ENCODE results near the gene LIX1L. TPM values are rescaled to one million over a fixed set of nuclear protein-coding genes. Genes with fewer than 3 reads are reported as not detected.

Gene LIX1L
- total and polyA plus RNA-seq, 5 donors from 2014 or later, result 21.7 to 36.2 (median 26.1) TPM

GRCh38 chr1:145953861-145954260, 4.0 kb downstream of the LIX1L start:
- peak overlapping the region in 2 of 3 donors; percentile 39 to 42 for H3K27ac Mint-ChIP-seq
- ATAC-seq (ENCODE audit: low read depth in 2 of 2), result no peak

DNA sequence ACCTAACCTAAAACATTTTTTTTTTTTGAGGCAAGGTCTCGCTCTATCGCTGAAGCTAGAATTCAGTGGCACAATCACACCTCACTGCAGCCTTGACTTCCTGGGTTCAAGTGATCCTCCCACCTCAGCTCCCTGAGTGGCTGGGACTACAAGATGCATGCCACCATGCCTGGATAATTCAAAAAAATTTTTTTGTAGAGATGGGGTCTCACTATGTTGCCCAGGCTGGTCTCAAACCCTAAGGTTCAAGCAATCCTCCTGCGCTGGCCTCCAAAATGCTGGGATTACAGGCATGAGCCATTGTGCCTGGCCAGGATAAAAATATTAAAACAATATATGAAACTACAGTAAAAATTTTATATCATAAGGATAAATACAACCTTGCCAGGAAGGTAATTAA, 4.9 kb downstream of the LIX1L start:
- H3K4me3 ChIP-seq (ENCODE audit: low read depth, low read length), result no peak overlapping the region
- H3K36me3 ChIP-seq (ENCODE audit: control insufficient read depth, insufficient read depth, low read length), result peaks cover 19% of the 10 kb centered on the region
- H3K4me1 ChIP-seq (ENCODE audit: control insufficient read depth, insufficient read depth, low read length, poor library complexity, severe bottlenecking), result peaks cover 48% of the 10 kb centered on the region
- ATAC-seq (ENCODE audit: low read depth in 2 of 2) (no peak), DNase-seq (no peak)
- H3K27ac ChIP-seq (ENCODE audit: insufficient read depth, low read length, poor library complexity, severe bottlenecking), result no peak overlapping the region
- Mint-ChIP-seq H3K27ac (no peak overlapping the region), H3K36me3 (peaks cover 24% of the 10 kb centered on the region), H3K27me3 (no peaks in the 10 kb centered on the region), H3K4me3 (no peak overlapping the region), H3K9me3 (no peaks in the 10 kb centered on the region), H3K4me1 (peaks cover 39 to 82% (median 65%) of the 10 kb centered on the region in 4 donors)
- H3K9me3 ChIP-seq (ENCODE audit: control insufficient read depth in 2 of 2, low read length in 2 of 2), result no peaks in the 10 kb centered on the region
- H3K27me3 ChIP-seq (ENCODE audit: control insufficient read depth, insufficient read depth, low read length), result no peaks in the 10 kb centered on the region

More at GRCh38 chr1:145953861-145954260, 4.0 kb downstream of the LIX1L start:
- no peak for DNase-seq
- Histone ChIP-seq H3K36me3 (ENCODE audit: control insufficient read depth, insufficient read depth, low read length) (peaks cover 16% of the 10 kb centered on the region), H3K27ac (ENCODE audit: insufficient read depth, low read length, poor library complexity, severe bottlenecking) (no peak overlapping the region), H3K4me1 (ENCODE audit: control insufficient read depth, insufficient read depth, low read length, poor library complexity, severe bottlenecking) (peaks cover 57% of the 10 kb centered on the region), H3K9me3 (ENCODE audit: control insufficient read depth in 2 of 2, low read length in 2 of 2) (no peaks in the 10 kb centered on the region), H3K4me3 (ENCODE audit: low read depth, low read length) (no peak overlapping the region), H3K27me3 (ENCODE audit: control insufficient read depth, insufficient read depth, low read length) (no peaks in the 10 kb centered on the region)
- Mint-ChIP-seq H3K36me3 (peaks cover 24% of the 10 kb centered on the region), H3K4me1 (peaks cover 43 to 86% (median 69%) of the 10 kb centered on the region in 4 donors), H3K4me3 (peak overlapping the region; percentile 36 to 96 (median 57)), H3K27me3 (no peaks in the 10 kb centered on the region), H3K9me3 (no peaks in the 10 kb centered on the region)

- Histone ChIP-seq H3K4me3 (ENCODE audit: low read depth, low read length) (no peak overlapping the region), H3K36me3 (ENCODE audit: control insufficient read depth, insufficient read depth, low read length) (peaks cover 25% of the 10 kb centered on the region), H3K4me1 (ENCODE audit: control insufficient read depth, insufficient read depth, low read length, poor library complexity, severe bottlenecking) (peaks cover 40% of the 10 kb centered on the region), H3K27me3 (ENCODE audit: control insufficient read depth, insufficient read depth, low read length) (no peaks in the 10 kb centered on the region), H3K27ac (ENCODE audit: insufficient read depth, low read length, poor library complexity, severe bottlenecking) (no peak overlapping the region), H3K9me3 (ENCODE audit: control insufficient read depth in 2 of 2, low read length in 2 of 2) (no peaks in the 10 kb centered on the region)
- no peak for ATAC-seq (ENCODE audit: low read depth in 2 of 2)
- Mint-ChIP-seq H3K4me3 (peak overlapping the region in 2 of 4 donors; percentile 22 to 66), H3K4me1 (peaks cover 37 to 84% (median 63%) of the 10 kb centered on the region in 4 donors), H3K9me3 (no peaks in the 10 kb centered on the region), H3K27me3 (no peaks in the 10 kb centered on the region), H3K27ac (peak overlapping the region in 2 of 3 donors; percentile 45 to 56), H3K36me3 (peaks cover 24% of the 10 kb centered on the region)
- no peak for DNase-seq
These were observed 6.3 kb downstream of the LIX1L start for GRCh38 chr1:145951526-145951925.

DNA sequence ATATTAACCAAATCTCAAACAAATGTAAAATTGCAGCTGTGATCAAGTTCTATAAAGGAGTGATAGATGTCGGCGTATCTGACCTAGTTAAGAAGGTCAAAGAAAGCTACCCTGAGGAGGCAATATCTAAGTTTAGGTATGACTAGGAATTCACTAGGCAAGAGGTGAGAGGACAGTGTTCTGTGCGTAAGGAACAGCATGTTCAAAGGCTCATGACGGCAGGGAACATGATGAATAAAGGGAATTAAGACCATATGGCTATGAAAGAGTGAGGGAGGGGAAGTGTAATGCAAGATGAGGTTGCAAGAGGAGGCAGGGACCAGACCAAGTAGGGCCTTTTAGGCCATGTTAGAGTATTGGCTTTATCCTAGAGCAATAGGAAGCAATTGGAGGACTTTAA, 8.6 kb downstream of the LIX1L start:
- Histone ChIP-seq H3K27me3 (ENCODE audit: control insufficient read depth, insufficient read depth, low read length) (no peaks in the 10 kb centered on the region), H3K27ac (ENCODE audit: insufficient read depth, low read length, poor library complexity, severe bottlenecking) (no peak overlapping the region), H3K4me1 (ENCODE audit: control insufficient read depth, insufficient read depth, low read length, poor library complexity, severe bottlenecking) (peaks cover 17% of the 10 kb centered on the region), H3K4me3 (ENCODE audit: low read depth, low read length) (no peak overlapping the region), H3K36me3 (ENCODE audit: control insufficient read depth, insufficient read depth, low read length) (peaks cover 31% of the 10 kb centered on the region), H3K9me3 (ENCODE audit: control insufficient read depth in 2 of 2, low read length in 2 of 2) (no peaks in the 10 kb centered on the region)
- Mint-ChIP-seq H3K4me3 (peak overlapping the region in 1 of 4 donors; percentile 22), H3K9me3 (no peaks in the 10 kb centered on the region), H3K4me1 (peaks cover 25 to 63% (median 45%) of the 10 kb centered on the region in 4 donors), H3K27me3 (no peaks in the 10 kb centered on the region), H3K27ac (peak overlapping the region in 2 of 3 donors; percentile 0 to 68), H3K36me3 (peaks cover 24% of the 10 kb centered on the region)
- ATAC-seq (ENCODE audit: low read depth in 2 of 2) (no peak), DNase-seq (no peak)

DNA sequence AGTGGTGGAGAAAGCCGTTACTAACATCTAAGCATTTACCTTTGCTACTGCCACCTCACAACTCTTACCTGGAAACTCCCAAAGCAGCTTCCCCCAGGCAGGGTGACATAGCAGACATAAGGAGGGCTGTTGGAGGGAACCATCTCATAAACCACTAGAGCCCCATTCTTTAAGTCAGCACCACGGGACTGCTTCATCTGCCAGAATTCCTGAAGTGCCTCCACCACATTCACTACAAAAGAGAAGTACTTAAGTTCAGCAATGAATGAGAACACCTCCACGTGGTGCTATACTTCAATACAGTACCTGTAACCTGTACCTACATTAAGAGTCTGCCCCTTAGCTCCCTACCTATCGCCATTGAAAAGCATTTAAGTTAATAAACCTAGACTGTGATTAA, 10.3 kb downstream of the LIX1L start:
- Histone ChIP-seq H3K36me3 (ENCODE audit: control insufficient read depth, insufficient read depth, low read length) (peaks cover 42% of the 10 kb centered on the region), H3K9me3 (ENCODE audit: control insufficient read depth in 2 of 2, low read length in 2 of 2) (no peaks in the 10 kb centered on the region), H3K4me3 (ENCODE audit: low read depth, low read length) (no peak overlapping the region), H3K27ac (ENCODE audit: insufficient read depth, low read length, poor library complexity, severe bottlenecking) (no peak overlapping the region), H3K27me3 (ENCODE audit: control insufficient read depth, insufficient read depth, low read length) (no peaks in the 10 kb centered on the region), H3K4me1 (ENCODE audit: control insufficient read depth, insufficient read depth, low read length, poor library complexity, severe bottlenecking) (peaks cover 11% of the 10 kb centered on the region)
- Mint-ChIP-seq H3K4me3 (no peak overlapping the region), H3K9me3 (no peaks in the 10 kb centered on the region), H3K4me1 (peaks cover 21 to 55% (median 40%) of the 10 kb centered on the region in 4 donors), H3K27me3 (no peaks in the 10 kb centered on the region), H3K36me3 (peaks cover 26% of the 10 kb centered on the region), H3K27ac (peak overlapping the region in 2 of 3 donors; percentile 32 to 51)
- ATAC-seq (ENCODE audit: low read depth in 2 of 2) (no peak), DNase-seq (no peak)

GRCh38 chr1:145946477-145946986, 11.3 kb downstream of the LIX1L start:
- Histone ChIP-seq H3K27ac (ENCODE audit: insufficient read depth, low read length, poor library complexity, severe bottlenecking) (no peak overlapping the region), H3K4me3 (ENCODE audit: low read depth, low read length) (no peak overlapping the region), H3K4me1 (ENCODE audit: control insufficient read depth, insufficient read depth, low read length, poor library complexity, severe bottlenecking) (peaks cover 11% of the 10 kb centered on the region), H3K36me3 (ENCODE audit: control insufficient read depth, insufficient read depth, low read length) (peaks cover 47% of the 10 kb centered on the region), H3K9me3 (ENCODE audit: control insufficient read depth in 2 of 2, low read length in 2 of 2) (no peaks in the 10 kb centered on the region), H3K27me3 (ENCODE audit: control insufficient read depth, insufficient read depth, low read length) (no peaks in the 10 kb centered on the region)
- ATAC-seq (ENCODE audit: low read depth in 2 of 2) (no peak), DNase-seq (no peak)
- Mint-ChIP-seq H3K27me3 (no peaks in the 10 kb centered on the region), H3K4me3 (no peak overlapping the region), H3K27ac (peak overlapping the region in 1 of 3 donors; percentile 6), H3K4me1 (peaks cover 12 to 48% (median 34%) of the 10 kb centered on the region in 4 donors), H3K9me3 (no peaks in the 10 kb centered on the region), H3K36me3 (peaks cover 25% of the 10 kb centered on the region)

GRCh38 chr1:145944532-145944931, 13.3 kb downstream of the LIX1L start:
- H3K36me3 Mint-ChIP-seq, result peaks cover 19% of the 10 kb centered on the region
- Histone ChIP-seq H3K27ac (ENCODE audit: insufficient read depth, low read length, poor library complexity, severe bottlenecking) (no peak overlapping the region), H3K27me3 (ENCODE audit: control insufficient read depth, insufficient read depth, low read length) (no peaks in the 10 kb centered on the region), H3K36me3 (ENCODE audit: control insufficient read depth, insufficient read depth, low read length) (peaks cover 40% of the 10 kb centered on the region), H3K9me3 (ENCODE audit: control insufficient read depth in 2 of 2, low read length in 2 of 2) (no peaks in the 10 kb centered on the region), H3K4me3 (ENCODE audit: low read depth, low read length) (no peak overlapping the region), H3K4me1 (ENCODE audit: control insufficient read depth, insufficient read depth, low read length, poor library complexity, severe bottlenecking) (no peaks in the 10 kb centered on the region)
- no peaks in the 10 kb centered on the region for H3K9me3 Mint-ChIP-seq
- no peak overlapping the region for H3K4me3 Mint-ChIP-seq
- no peaks in the 10 kb centered on the region for H3K27me3 Mint-ChIP-seq
- peaks cover 11 to 31% (median 26%) of the 10 kb centered on the region in 4 donors for H3K4me1 Mint-ChIP-seq
- DNase-seq (no peak), ATAC-seq (ENCODE audit: low read depth in 2 of 2) (no peak)
- H3K27ac Mint-ChIP-seq, result peak overlapping the region in 1 of 3 donors; percentile 75

DNA sequence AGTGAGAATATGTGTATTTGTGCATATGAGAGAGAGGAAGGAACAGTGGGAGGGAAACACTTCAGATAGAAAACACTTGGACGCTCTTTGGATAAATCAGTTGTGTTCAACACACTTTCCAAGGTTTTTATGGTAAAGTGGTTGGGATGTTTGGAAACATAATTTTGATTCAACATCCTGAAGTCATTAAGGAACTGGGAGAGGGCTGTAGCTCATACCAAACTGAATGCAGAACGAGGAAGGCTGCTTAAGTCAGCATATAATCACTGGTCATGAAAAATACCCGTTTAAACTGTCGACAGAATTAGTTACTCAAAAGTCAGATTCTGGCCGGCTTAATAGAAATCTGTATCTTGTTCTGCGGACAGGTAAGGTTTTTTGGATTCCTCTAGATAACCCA, 14.9 kb downstream of the LIX1L start:
- DNase-seq (no peak), ATAC-seq (ENCODE audit: low read depth in 2 of 2) (no peak)
- H3K27me3 Mint-ChIP-seq, result no peaks in the 10 kb centered on the region
- Histone ChIP-seq H3K27me3 (ENCODE audit: control insufficient read depth, insufficient read depth, low read length) (no peaks in the 10 kb centered on the region), H3K4me1 (ENCODE audit: control insufficient read depth, insufficient read depth, low read length, poor library complexity, severe bottlenecking) (no peaks in the 10 kb centered on the region), H3K4me3 (ENCODE audit: low read depth, low read length) (no peak overlapping the region), H3K27ac (ENCODE audit: insufficient read depth, low read length, poor library complexity, severe bottlenecking) (no peak overlapping the region), H3K9me3 (ENCODE audit: control insufficient read depth in 2 of 2, low read length in 2 of 2) (no peaks in the 10 kb centered on the region), H3K36me3 (ENCODE audit: control insufficient read depth, insufficient read depth, low read length) (peaks cover 37% of the 10 kb centered on the region)
- H3K36me3 Mint-ChIP-seq, result peaks cover 17% of the 10 kb centered on the region
- no peaks in the 10 kb centered on the region for H3K9me3 Mint-ChIP-seq
- peaks cover 4 to 19% (median 14%) of the 10 kb centered on the region in 4 donors for H3K4me1 Mint-ChIP-seq
- peak overlapping the region in 1 of 3 donors; percentile 68 for H3K27ac Mint-ChIP-seq
- H3K4me3 Mint-ChIP-seq, result no peak overlapping the region
